Measurements from ENCODE around the gene MAP3K8.

The MAP3K8 gene

GRCh38 chr10:30403494-30403893 lies 30.5 kb upstream of the MAP3K8 start:
- Histone ChIP-seq H3K9ac (ENCODE audit: low read length) (no peak overlapping the region), H3K18ac (ENCODE audit: low read length) (no peak overlapping the region), H2BK120ac (ENCODE audit: insufficient read depth, low read length, poor library complexity) (no peak overlapping the region), H3K14ac (ENCODE audit: low read length) (no peak overlapping the region), H3K27ac (ENCODE audit: low read depth, low read length) (no peak overlapping the region), H3K27me3 (ENCODE audit: insufficient read depth, low read length) (no peaks in the 10 kb centered on the region), H4K8ac (ENCODE audit: low read depth, low read length) (no peak overlapping the region), H3K79me2 (ENCODE audit: control insufficient read depth, insufficient read depth, low read length, poor library complexity) (no peaks in the 10 kb centered on the region), H3K4me1 (ENCODE audit: control insufficient read depth in 1 of 2, insufficient read depth in 2 of 2, low read length in 2 of 2) (no peaks in the 10 kb centered on the region), H2BK12ac (ENCODE audit: low read length) (no peak overlapping the region), H3K23ac (ENCODE audit: low read length) (peak overlapping the region; percentile 66), H3K4me3 (ENCODE audit: low read depth, low read length) (peak overlapping the region; percentile 62), H4K12ac (ENCODE audit: low read depth, low read length) (no peak overlapping the region), H4K91ac (ENCODE audit: low read depth, low read length) (no peak overlapping the region), H3K4me2 (ENCODE audit: low read length) (no peak overlapping the region), H2BK5ac (ENCODE audit: low read depth, low read length, poor library complexity) (no peak overlapping the region), H3K9me3 (ENCODE audit: insufficient read depth, low read depth, low read length) (peaks cover 4% of the 10 kb centered on the region), H3K79me1 (ENCODE audit: low read length) (no peaks in the 10 kb centered on the region), H3K36me3 (ENCODE audit: control insufficient read depth in 1 of 2, insufficient read depth in 2 of 2, low read length in 2 of 2) (no peaks in the 10 kb centered on the region), H3K4ac (ENCODE audit: low read depth, low read length) (no peak overlapping the region), H2AK5ac (ENCODE audit: low read length) (no peak overlapping the region), H2AFZ (ENCODE audit: insufficient read depth, low read length, poor library complexity) (no peak overlapping the region)
- no peak for DNase-seq
- no CpG with 5 or more reads among the region's 18 CpGs for WGBS (ENCODE audit: extremely low coverage, insufficient coverage, insufficient read length)

GRCh38 chr10:30404540-30404939 lies 29.4 kb upstream of the MAP3K8 start:
- Histone ChIP-seq H4K91ac (ENCODE audit: low read depth, low read length) (no peak overlapping the region), H3K9ac (ENCODE audit: low read length) (no peak overlapping the region), H3K79me2 (ENCODE audit: control insufficient read depth, insufficient read depth, low read length, poor library complexity) (no peaks in the 10 kb centered on the region), H3K9me3 (ENCODE audit: insufficient read depth, low read depth, low read length) (peaks cover 4% of the 10 kb centered on the region), H3K18ac (ENCODE audit: low read length) (no peak overlapping the region), H3K14ac (ENCODE audit: low read length) (no peak overlapping the region), H3K36me3 (ENCODE audit: control insufficient read depth in 1 of 2, insufficient read depth in 2 of 2, low read length in 2 of 2) (no peaks in the 10 kb centered on the region), H3K79me1 (ENCODE audit: low read length) (no peaks in the 10 kb centered on the region), H2BK120ac (ENCODE audit: insufficient read depth, low read length, poor library complexity) (no peak overlapping the region), H2AFZ (ENCODE audit: insufficient read depth, low read length, poor library complexity) (no peak overlapping the region), H4K12ac (ENCODE audit: low read depth, low read length) (no peak overlapping the region), H3K4me3 (ENCODE audit: low read depth, low read length) (no peak overlapping the region), H3K4me2 (ENCODE audit: low read length) (no peak overlapping the region), H2BK12ac (ENCODE audit: low read length) (no peak overlapping the region), H2BK5ac (ENCODE audit: low read depth, low read length, poor library complexity) (no peak overlapping the region), H3K27me3 (ENCODE audit: insufficient read depth, low read length) (no peaks in the 10 kb centered on the region), H3K27ac (ENCODE audit: low read depth, low read length) (no peak overlapping the region), H3K4me1 (ENCODE audit: control insufficient read depth in 1 of 2, insufficient read depth in 2 of 2, low read length in 2 of 2) (no peaks in the 10 kb centered on the region), H3K23ac (ENCODE audit: low read length) (no peak overlapping the region), H4K8ac (ENCODE audit: low read depth, low read length) (no peak overlapping the region), H3K4ac (ENCODE audit: low read depth, low read length) (no peak overlapping the region), H2AK5ac (ENCODE audit: low read length) (no peak overlapping the region)
- DNase-seq, result no peak
- WGBS (ENCODE audit: extremely low coverage, insufficient coverage, insufficient read length), result no CpG with 5 or more reads among the region's 5 CpGs

GRCh38 chr10:30411263-30411662 lies 22.7 kb upstream of the MAP3K8 start:
- Histone ChIP-seq H3K9ac (ENCODE audit: low read length) (no peak overlapping the region), H2AFZ (ENCODE audit: insufficient read depth, low read length, poor library complexity) (no peak overlapping the region), H3K79me1 (ENCODE audit: low read length) (no peaks in the 10 kb centered on the region), H3K27ac (ENCODE audit: low read depth, low read length) (no peak overlapping the region), H3K23ac (ENCODE audit: low read length) (no peak overlapping the region), H3K4ac (ENCODE audit: low read depth, low read length) (no peak overlapping the region), H3K9me3 (ENCODE audit: insufficient read depth, low read depth, low read length) (no peaks in the 10 kb centered on the region), H3K18ac (ENCODE audit: low read length) (no peak overlapping the region), H3K4me1 (ENCODE audit: control insufficient read depth in 1 of 2, insufficient read depth in 2 of 2, low read length in 2 of 2) (no peaks in the 10 kb centered on the region), H4K91ac (ENCODE audit: low read depth, low read length) (no peak overlapping the region), H2AK5ac (ENCODE audit: low read length) (no peak overlapping the region), H3K27me3 (ENCODE audit: insufficient read depth, low read length) (no peaks in the 10 kb centered on the region), H2BK5ac (ENCODE audit: low read depth, low read length, poor library complexity) (no peak overlapping the region), H3K4me3 (ENCODE audit: low read depth, low read length) (no peak overlapping the region), H3K4me2 (ENCODE audit: low read length) (no peak overlapping the region), H2BK12ac (ENCODE audit: low read length) (no peak overlapping the region), H2BK120ac (ENCODE audit: insufficient read depth, low read length, poor library complexity) (no peak overlapping the region), H3K14ac (ENCODE audit: low read length) (no peak overlapping the region), H4K12ac (ENCODE audit: low read depth, low read length) (no peak overlapping the region), H3K36me3 (ENCODE audit: control insufficient read depth in 1 of 2, insufficient read depth in 2 of 2, low read length in 2 of 2) (no peaks in the 10 kb centered on the region), H4K8ac (ENCODE audit: low read depth, low read length) (no peak overlapping the region), H3K79me2 (ENCODE audit: control insufficient read depth, insufficient read depth, low read length, poor library complexity) (no peaks in the 10 kb centered on the region)
- no CpG with 5 or more reads among the region's 1 CpG for WGBS (ENCODE audit: extremely low coverage, insufficient coverage, insufficient read length)
- DNase-seq, result no peak

GRCh38 chr10:30412901-30413300 lies 21.1 kb upstream of the MAP3K8 start:
- H2BK120ac ChIP-seq (ENCODE audit: insufficient read depth, low read length, poor library complexity), result no peak overlapping the region
- no peak overlapping the region for H2AK5ac ChIP-seq (ENCODE audit: low read length)
- H3K27ac ChIP-seq (ENCODE audit: low read depth, low read length), result no peak overlapping the region
- H3K9ac ChIP-seq (ENCODE audit: low read length), result no peak overlapping the region
- no peak overlapping the region for H4K91ac ChIP-seq (ENCODE audit: low read depth, low read length)
- H3K4me1 ChIP-seq (ENCODE audit: control insufficient read depth in 1 of 2, insufficient read depth in 2 of 2, low read length in 2 of 2), result no peaks in the 10 kb centered on the region
- H3K27me3 ChIP-seq (ENCODE audit: insufficient read depth, low read length), result no peaks in the 10 kb centered on the region
- H3K36me3 ChIP-seq (ENCODE audit: control insufficient read depth in 1 of 2, insufficient read depth in 2 of 2, low read length in 2 of 2), result no peaks in the 10 kb centered on the region
- H3K14ac ChIP-seq (ENCODE audit: low read length), result no peak overlapping the region
- H2AFZ ChIP-seq (ENCODE audit: insufficient read depth, low read length, poor library complexity), result no peak overlapping the region
- H4K12ac ChIP-seq (ENCODE audit: low read depth, low read length), result no peak overlapping the region
- H3K79me2 ChIP-seq (ENCODE audit: control insufficient read depth, insufficient read depth, low read length, poor library complexity), result no peaks in the 10 kb centered on the region
- DNase-seq, result no peak
- no peak overlapping the region for H3K4ac ChIP-seq (ENCODE audit: low read depth, low read length)
- no peak overlapping the region for H2BK5ac ChIP-seq (ENCODE audit: low read depth, low read length, poor library complexity)
- H3K4me2 ChIP-seq (ENCODE audit: low read length), result no peak overlapping the region
- no peak overlapping the region for H3K18ac ChIP-seq (ENCODE audit: low read length)
- H2BK12ac ChIP-seq (ENCODE audit: low read length), result no peak overlapping the region
- no peak overlapping the region for H3K23ac ChIP-seq (ENCODE audit: low read length)
- no peaks in the 10 kb centered on the region for H3K79me1 ChIP-seq (ENCODE audit: low read length)
- no peaks in the 10 kb centered on the region for H3K9me3 ChIP-seq (ENCODE audit: insufficient read depth, low read depth, low read length)
- H4K8ac ChIP-seq (ENCODE audit: low read depth, low read length), result no peak overlapping the region
- no peak overlapping the region for H3K4me3 ChIP-seq (ENCODE audit: low read depth, low read length)
